OCI-LY1 (cell line): ENCODE data around the gene BHLHA15.
A peak's percentile ranks its signal among the peaks of the same experiment; 100 is the strongest.

Source experiments
- H2AFZ ChIP-seq: fragments of 200-600 bp; sonication (generic), shearing (Covaris generic); 2 replicates; pipeline ENCODE4 v1.6.0; 2014; ENCODE audit warnings: antibody characterized with exemption, mild to moderate bottlenecking, low read length
- H3F3A ChIP-seq: fragments of 200-600 bp; sonication (generic), shearing (Covaris generic); 2 replicates; pipeline ENCODE4 v1.6.0; 2014; ENCODE audit warnings: mild to moderate bottlenecking, antibody characterized with exemption, low read length, moderate library complexity; ENCODE audit not compliant: insufficient read depth
- H3K27ac ChIP-seq: fragments of 200-600 bp; sonication (generic); 2 replicates; pipeline ENCODE4 v1.5.1; 2014; ENCODE audit warnings: low read length, mixed run types, mild to moderate bottlenecking, low read depth; ENCODE audit not compliant: poor library complexity, severe bottlenecking
- H3K27me3 ChIP-seq: fragments of 200-600 bp; sonication (generic); 2 replicates; pipeline ENCODE4 v1.6.0; 2014; ENCODE audit warnings: antibody characterized with exemption, mild to moderate bottlenecking, low read length, moderate library complexity; ENCODE audit not compliant: insufficient read depth
- H3K36me3 ChIP-seq: fragments of 200-600 bp; sonication (generic); 2 replicates; pipeline ENCODE4 v1.6.1; 2014; ENCODE audit warnings: mild to moderate bottlenecking, antibody characterized with exemption, low read length, moderate library complexity, mixed read lengths; ENCODE audit not compliant: insufficient read depth
- H3K4me1 ChIP-seq: fragments of 200-600 bp; sonication (generic); 2 replicates; pipeline ENCODE4 v1.5.1; 2014; ENCODE audit warnings: mild to moderate bottlenecking, low read length, moderate library complexity; ENCODE audit not compliant: insufficient read depth, severe bottlenecking
- H3K4me2 ChIP-seq: fragments of 200-600 bp; sonication (generic), shearing (Covaris generic); 2 replicates; pipeline ENCODE4 v1.6.1; 2014; ENCODE audit warnings: low read length
- H3K4me3 ChIP-seq: fragments of 200-600 bp; sonication (generic); 2 replicates; pipeline ENCODE4 v1.5.1; 2014; ENCODE audit warnings: low read length, low read depth, mild to moderate bottlenecking, mixed read lengths; ENCODE audit not compliant: poor library complexity, severe bottlenecking
- H3K79me2 ChIP-seq: fragments of 200-600 bp; shearing (Covaris generic); 2 replicates; pipeline ENCODE4 v1.6.1; 2016; ENCODE audit warnings: mixed run types, low read length, mixed read lengths; ENCODE audit not compliant: insufficient read depth
- H3K9ac ChIP-seq: fragments of 200-600 bp; sonication (generic), shearing (Covaris generic); 2 replicates; pipeline ENCODE4 v1.6.1; 2014; ENCODE audit warnings: mild to moderate bottlenecking, low read length, mixed read lengths
- H3K9me2 ChIP-seq: fragments of 200-600 bp; sonication (generic), shearing (Covaris generic); 2 replicates; pipeline ENCODE4 v1.6.1; 2014; ENCODE audit warnings: low read depth, mild to moderate bottlenecking, low read length, mixed read lengths
- H3K9me3 ChIP-seq: fragments of 200-600 bp; shearing (Covaris generic); 2 replicates; pipeline ENCODE4 v1.6.1; 2014; ENCODE audit warnings: low read length, mixed read lengths
- H4K20me1 ChIP-seq: fragments of 200-600 bp; sonication (generic), shearing (Covaris generic); 2 replicates; pipeline ENCODE4 v1.6.0; 2016; ENCODE audit warnings: mild to moderate bottlenecking, low read length; ENCODE audit not compliant: insufficient read depth
- CTCF ChIP-seq: fragments of 200-600 bp; sonication (generic), shearing (Covaris generic); IDR thresholded peaks from 2 replicates; pipeline ENCODE4 v1.5.1; 2017; ENCODE audit warnings: mild to moderate bottlenecking, antibody characterized with exemption, low read length, moderate library complexity, mixed read lengths
- EZH2 ChIP-seq: fragments of 200-600 bp; sonication (generic), shearing (Covaris generic); IDR thresholded peaks from 2 replicates; pipeline ENCODE4 v1.8.0; 2017; ENCODE audit warnings: borderline replicate concordance, mixed run types, mild to moderate bottlenecking, antibody characterized with exemption, low read length, moderate library complexity, mixed read lengths

The BHLHA15 gene

GRCh38 chr7:98238076-98238475 lies 26.8 kb downstream of the BHLHA15 start:
- H4K20me1 ChIP-seq: no peaks in the 10 kb centered on the region
- no peaks in the 10 kb centered on the region for H3F3A ChIP-seq
- H3K9me3 ChIP-seq: no peaks in the 10 kb centered on the region
- H3K4me1 ChIP-seq: no peaks in the 10 kb centered on the region
- H3K9me2 ChIP-seq: no peaks in the 10 kb centered on the region
- TF ChIP-seq CTCF: no peak
- peaks cover 6% of the 10 kb centered on the region; the same call in 1 of the 2 replicates for H3K36me3 ChIP-seq
- H3K9ac ChIP-seq: no peak overlapping the region
- no peak overlapping the region for H3K4me2 ChIP-seq
- no peaks in the 10 kb centered on the region for H3K79me2 ChIP-seq
- no peak overlapping the region for H3K27ac ChIP-seq
- no peak overlapping the region for H3K4me3 ChIP-seq
- H3K27me3 ChIP-seq: no peaks in the 10 kb centered on the region
- H2AFZ ChIP-seq: no peak overlapping the region

GRCh38 chr7:98238976-98239375 lies 27.7 kb downstream of the BHLHA15 start:
- Histone ChIP-seq H3K9ac (no peak overlapping the region), H3K4me1 (no peaks in the 10 kb centered on the region), H4K20me1 (no peaks in the 10 kb centered on the region), H3K27me3 (no peaks in the 10 kb centered on the region), H3K79me2 (no peaks in the 10 kb centered on the region), H2AFZ (no peak overlapping the region), H3K4me2 (no peak overlapping the region), H3K9me3 (no peaks in the 10 kb centered on the region), H3K36me3 (peaks cover 6% of the 10 kb centered on the region; the same call in 1 of the 2 replicates), H3K4me3 (no peak overlapping the region), H3K9me2 (no peaks in the 10 kb centered on the region), H3K27ac (no peak overlapping the region), H3F3A (no peaks in the 10 kb centered on the region)
- TF ChIP-seq EZH2 (no peak), CTCF (no peak)

- H3K9me3 ChIP-seq: no peaks in the 10 kb centered on the region
- H3K36me3 ChIP-seq: peaks cover 6% of the 10 kb centered on the region; the same call in 1 of the 2 replicates
- TF ChIP-seq CTCF (peak; percentile 92), EZH2 (no peak)
- no peaks in the 10 kb centered on the region for H3K27me3 ChIP-seq
- no peaks in the 10 kb centered on the region for H4K20me1 ChIP-seq
- no peak overlapping the region for H2AFZ ChIP-seq
- H3F3A ChIP-seq: no peaks in the 10 kb centered on the region
- H3K27ac ChIP-seq: no peak overlapping the region
- H3K4me3 ChIP-seq: no peak overlapping the region
- H3K9ac ChIP-seq: no peak overlapping the region
- no peaks in the 10 kb centered on the region for H3K9me2 ChIP-seq
- no peaks in the 10 kb centered on the region for H3K4me1 ChIP-seq
- no peaks in the 10 kb centered on the region for H3K79me2 ChIP-seq
- H3K4me2 ChIP-seq: no peak overlapping the region
These were observed 29.9 kb downstream of the BHLHA15 start for GRCh38 chr7:98240961-98241673.
